Measurements from ENCODE around the gene TSPAN15.

The TSPAN15 gene

GRCh38 chr10:69451209-69451783 lies at the start of gene TSPAN15:
Gene TSPAN15 (plus strand): TSS chr10:69451465. CDS start chr10:69451595, 130 bp downstream.
- no peak within 1 kb of the TSS for H2AFZ ChIP-seq (ENCODE audit: low read depth, low read length)
- no peaks in the 10 kb centered on the region for H3K4me1 ChIP-seq (ENCODE audit: insufficient read depth, low read length)
- no peak within 1 kb of the TSS for H3K27ac ChIP-seq (ENCODE audit: low read length)
- no peak within 1 kb of the TSS for H3K4me2 ChIP-seq (ENCODE audit: insufficient read depth, low read length)
- ATAC-seq (ENCODE audit: insufficient read depth, low read depth) (no peak), DNase-seq (no peak)
- no peak within 1 kb of the TSS for H3K4me3 ChIP-seq (ENCODE audit: low read depth in 1 of 2, low read length in 2 of 2)
- H3K27me3 ChIP-seq (ENCODE audit: insufficient read depth, low read length, poor library complexity), result peaks cover 11% of the 10 kb centered on the region
- TF ChIP-seq EZH2 (IDR thresholded peaks at IDR 0.05; ENCODE audit: borderline replicate concordance, low read depth, low read length, severe bottlenecking), result no peak
- TF ChIP-seq CTCF (IDR thresholded peaks at IDR 0.05; ENCODE audit: borderline replicate concordance, extremely low read depth, low read length, poor library complexity, severe bottlenecking), result no peak
- no peaks in the 10 kb centered on the region for H3K36me3 ChIP-seq (ENCODE audit: insufficient read depth, low read length)
- H3K79me2 ChIP-seq (ENCODE audit: insufficient read depth, low read length), result no peaks in the 10 kb centered on the region
- H4K20me1 ChIP-seq (ENCODE audit: insufficient read depth, low read length), result no peaks in the 10 kb centered on the region
- H3K9me3 ChIP-seq (ENCODE audit: insufficient read depth, low read length, severe bottlenecking), result no peaks in the 10 kb centered on the region
- H3K9ac ChIP-seq (ENCODE audit: low read depth, low read length), result no peak within 1 kb of the TSS

GRCh38 chr10:69402386-69402785 lies 48.9 kb upstream of the TSPAN15 start:
- ATAC-seq (ENCODE audit: insufficient read depth, low read depth) (no peak), DNase-seq (no peak)
- Histone ChIP-seq H3K4me2 (ENCODE audit: insufficient read depth, low read length) (no peak overlapping the region), H4K20me1 (ENCODE audit: insufficient read depth, low read length) (peaks cover 3% of the 10 kb centered on the region; the same call in 1 of the 2 replicates), H3K9ac (ENCODE audit: low read depth, low read length) (no peak overlapping the region), H2AFZ (ENCODE audit: low read depth, low read length) (no peak overlapping the region), H3K4me3 (ENCODE audit: low read depth in 1 of 2, low read length in 2 of 2) (no peak overlapping the region), H3K36me3 (ENCODE audit: insufficient read depth, low read length) (peaks cover 40% of the 10 kb centered on the region), H3K27me3 (ENCODE audit: insufficient read depth, low read length, poor library complexity) (no peaks in the 10 kb centered on the region), H3K9me3 (ENCODE audit: insufficient read depth, low read length, severe bottlenecking) (no peaks in the 10 kb centered on the region), H3K27ac (ENCODE audit: low read length) (no peak overlapping the region), H3K4me1 (ENCODE audit: insufficient read depth, low read length) (no peaks in the 10 kb centered on the region), H3K79me2 (ENCODE audit: insufficient read depth, low read length) (no peaks in the 10 kb centered on the region)
- TF ChIP-seq EZH2 (IDR thresholded peaks at IDR 0.05; ENCODE audit: borderline replicate concordance, low read depth, low read length, severe bottlenecking) (no peak), CTCF (IDR thresholded peaks at IDR 0.05; ENCODE audit: borderline replicate concordance, extremely low read depth, low read length, poor library complexity, severe bottlenecking) (no peak)

- TF ChIP-seq CTCF (IDR thresholded peaks at IDR 0.05; ENCODE audit: borderline replicate concordance, extremely low read depth, low read length, poor library complexity, severe bottlenecking), result no peak
- TF ChIP-seq EZH2 (IDR thresholded peaks at IDR 0.05; ENCODE audit: borderline replicate concordance, low read depth, low read length, severe bottlenecking), result no peak
- ATAC-seq (ENCODE audit: insufficient read depth, low read depth), result no peak
- Histone ChIP-seq H3K27ac (ENCODE audit: low read length) (no peak overlapping the region), H3K4me3 (ENCODE audit: low read depth in 1 of 2, low read length in 2 of 2) (no peak overlapping the region), H3K36me3 (ENCODE audit: insufficient read depth, low read length) (peaks cover 39% of the 10 kb centered on the region), H3K27me3 (ENCODE audit: insufficient read depth, low read length, poor library complexity) (no peaks in the 10 kb centered on the region), H3K9ac (ENCODE audit: low read depth, low read length) (no peak overlapping the region), H3K4me1 (ENCODE audit: insufficient read depth, low read length) (no peaks in the 10 kb centered on the region), H3K79me2 (ENCODE audit: insufficient read depth, low read length) (no peaks in the 10 kb centered on the region), H3K4me2 (ENCODE audit: insufficient read depth, low read length) (no peak overlapping the region), H4K20me1 (ENCODE audit: insufficient read depth, low read length) (peaks cover 3% of the 10 kb centered on the region; the same call in 1 of the 2 replicates), H3K9me3 (ENCODE audit: insufficient read depth, low read length, severe bottlenecking) (no peaks in the 10 kb centered on the region), H2AFZ (ENCODE audit: low read depth, low read length) (no peak overlapping the region)
- no peak for DNase-seq
Observed at GRCh38 chr10:69403066-69403465, 48.2 kb upstream of the TSPAN15 start.

Data from DND-41 (cell line).